Left ventricle myocardium inferior (tissue), 1 donor: Measurements from ENCODE around the gene EDA. TPM values are rescaled to one million over a fixed set of nuclear protein-coding genes. Genes with fewer than 3 reads are reported as not detected.
A peak's percentile ranks its signal among the peaks of the same experiment; 100 is the strongest.

Experiments
- DNase-seq: peaks from one replicate; pipeline ENCODE4 v3.0.0-alpha.2; 2020
- H3K27ac ChIP-seq: fragments of 200-600 bp; replicated peaks from 2 replicates; pipeline ENCODE4 v1.8.0; 2021
- H3K27me3 ChIP-seq: fragments of 200-600 bp; 2 replicates; pipeline ENCODE4 v1.8.0; 2021; ENCODE audit warnings: low read depth
- H3K36me3 ChIP-seq: fragments of 200-600 bp; 2 replicates; pipeline ENCODE4 v1.8.0; 2021
- H3K4me1 ChIP-seq: fragments of 200-600 bp; 2 replicates; pipeline ENCODE4 v1.8.0; 2021
- H3K4me3 ChIP-seq: fragments of 200-600 bp; 2 replicates; pipeline ENCODE4 v1.8.0; 2021; ENCODE audit warnings: mild to moderate bottlenecking, moderate library complexity
- H3K9me3 ChIP-seq: fragments of 200-600 bp; replicated peaks from 2 replicates; pipeline ENCODE4 v1.8.0; 2021
- CTCF ChIP-seq: fragments of 200-600 bp; IDR thresholded peaks from 2 replicates; pipeline ENCODE4 v1.8.0; 2021; ENCODE audit warnings: antibody characterized with exemption, mild to moderate bottlenecking, borderline replicate concordance
- intact Hi-C: fragments of 100-400 bp; cut with micrococcal nuclease; formaldehyde crosslinking; loops from one replicate; pipeline ENCODE4 v1.11.0; 2022
- total RNA-seq: library from RNA; stranded (reverse); fragmentation: NEBNext Ultra II Directional; extraction: Animal tissue kit (Norgen Biotek cat#: 25700); gene quantifications from one replicate; pipeline ENCODE4 v1.2.1, GENCODE V29; 2021
- donor health status: DM: no; HTN: yes; CAD: no; lungs with severe emphysema.

EDA gene
- total RNA-seq, 1 donor from 2014 or later, result 7.3 TPM

GRCh38 chrX:70013466-70014381 is 397.8 kb downstream of the EDA start:
- Histone ChIP-seq H3K9me3 (no peaks in the 10 kb centered on the region), H3K27me3 (no peaks in the 10 kb centered on the region), H3K27ac (peak overlapping the region; percentile 83), H3K4me1 (peaks cover 15% of the 10 kb centered on the region), H3K36me3 (no peaks in the 10 kb centered on the region), H3K4me3 (no peak overlapping the region)
- TF ChIP-seq CTCF, result no peak
- intact Hi-C loops, result no loop called here
- DNase-seq, result peak; percentile 45

- no peak for DNase-seq
- Histone ChIP-seq H3K36me3 (no peaks in the 10 kb centered on the region), H3K9me3 (no peaks in the 10 kb centered on the region), H3K4me1 (peaks cover 15% of the 10 kb centered on the region), H3K4me3 (no peak overlapping the region), H3K27ac (no peak overlapping the region), H3K27me3 (no peaks in the 10 kb centered on the region)
- intact Hi-C loops, result no loop called here
- no peak for TF ChIP-seq CTCF
Observed at GRCh38 chrX:70016513-70016912, 400.6 kb downstream of the EDA start.

GRCh38 chrX:70022616-70023015 is 406.7 kb downstream of the EDA start:
- intact Hi-C loops, result no loop called here

DNA sequence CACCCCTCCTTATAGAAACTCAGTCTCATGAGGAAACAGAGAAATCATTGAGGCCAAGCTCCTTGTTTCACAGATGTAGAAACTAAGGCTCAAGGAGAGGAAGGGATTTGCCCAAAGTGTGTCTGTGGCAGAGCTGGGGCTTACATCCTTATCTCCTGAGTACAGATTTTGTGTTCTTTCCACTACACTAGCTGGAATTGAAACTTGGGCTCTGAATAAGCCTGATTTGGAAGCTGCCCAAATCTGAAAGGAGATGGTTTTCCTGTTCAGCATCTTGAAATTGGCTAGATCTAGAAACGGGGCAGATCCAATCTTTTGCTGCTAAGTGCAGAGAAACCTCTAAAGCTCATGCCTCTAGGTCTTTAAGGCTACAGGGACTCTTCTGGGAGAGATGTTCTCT is 409.6 kb downstream of the EDA start:
- intact Hi-C loops, result no loop called here
- Histone ChIP-seq H3K27ac (peak overlapping the region; percentile 12), H3K9me3 (no peaks in the 10 kb centered on the region), H3K4me1 (peaks cover 12% of the 10 kb centered on the region), H3K36me3 (no peaks in the 10 kb centered on the region), H3K4me3 (no peak overlapping the region), H3K27me3 (no peaks in the 10 kb centered on the region)
- DNase-seq, result no peak
- TF ChIP-seq CTCF, result no peak

More at GRCh38 chrX:70022616-70023015, 406.7 kb downstream of the EDA start:
- Histone ChIP-seq H3K4me3 (no peak overlapping the region), H3K4me1 (peaks cover 12% of the 10 kb centered on the region), H3K27ac (no peak overlapping the region), H3K27me3 (no peaks in the 10 kb centered on the region), H3K36me3 (no peaks in the 10 kb centered on the region), H3K9me3 (no peaks in the 10 kb centered on the region)
- no peak for DNase-seq
- no peak for TF ChIP-seq CTCF

DNA sequence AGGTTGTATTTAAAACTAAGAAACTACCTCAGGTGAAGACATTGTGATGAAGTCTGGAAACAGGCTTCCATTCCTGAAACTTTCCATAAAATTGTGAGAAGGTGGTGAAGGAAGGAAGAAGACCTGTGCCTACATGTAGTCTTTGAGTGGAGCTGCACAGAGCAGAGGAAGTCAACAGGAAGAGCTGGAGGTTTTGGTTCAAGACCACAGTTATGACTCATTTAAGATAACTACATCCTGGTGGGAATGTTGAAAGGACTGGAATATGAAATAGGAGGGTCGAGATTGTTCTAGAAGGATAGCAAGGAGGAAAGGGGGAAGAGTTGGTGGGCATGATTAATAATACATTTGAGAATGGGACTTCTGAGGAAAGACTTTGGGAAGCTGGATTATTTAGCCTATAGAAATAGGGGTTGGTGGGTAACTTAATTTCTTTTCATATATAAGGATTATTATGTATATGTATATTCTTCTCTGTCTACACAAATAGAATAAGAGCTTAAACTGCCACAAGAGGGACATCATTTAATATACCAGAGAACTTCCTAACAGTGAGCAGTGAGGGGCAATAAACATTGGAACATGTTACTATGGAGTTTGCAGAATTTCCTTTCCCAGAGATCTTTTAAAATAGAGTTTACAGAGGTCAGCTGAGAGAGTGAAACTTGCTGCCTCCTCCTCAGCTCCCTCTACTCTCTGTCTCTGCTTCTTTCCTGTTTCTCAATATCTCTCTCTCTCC is 410.4 kb downstream of the EDA start:
- H3K27ac ChIP-seq, result peak overlapping the region; percentile 12
- H3K4me3 ChIP-seq, result no peak overlapping the region
- H3K27me3 ChIP-seq, result no peaks in the 10 kb centered on the region
- TF ChIP-seq CTCF, result no peak
- no peak for DNase-seq
- H3K36me3 ChIP-seq, result no peaks in the 10 kb centered on the region
- H3K4me1 ChIP-seq, result peaks cover 12% of the 10 kb centered on the region
- no peaks in the 10 kb centered on the region for H3K9me3 ChIP-seq
- intact Hi-C loops, result no loop called here
